ENCODE data around the gene MED13L. TPM values are rescaled to one million over a fixed set of nuclear protein-coding genes. Genes with fewer than 3 reads are reported as not detected.
"Not testable (repeated sequence)": the region's sequence is repeated elsewhere in the genome, so short reads cannot be mapped to it uniquely, and the experiment has no call there.

Gene MED13L
- total RNA-seq, 2 experiments from 2014 or later: 42.4 to 46.0 TPM

GRCh38 chr12:116236976-116237375 lies 40.5 kb downstream of the MED13L start:
- Mint-ChIP-seq H3K9me3 (no peaks in the 10 kb centered on the region), H3K4me1 (ENCODE audit: low read depth) (peaks cover 40% of the 10 kb centered on the region), H3K27ac (peak overlapping the region; percentile 76), H3K4me3 (no peak overlapping the region), H3K36me3 (ENCODE audit: low read depth) (no peaks in the 10 kb centered on the region), H3K27me3 (ENCODE audit: low read depth) (no peaks in the 10 kb centered on the region)
- intact Hi-C loops (cut with micrococcal nuclease): loop anchor here (1.0 kb wide), 4 partner anchors 96 to 239 kb away; no protein-coding TSS in a partner anchor
- no peak for DNase-seq
- CTCF ChIA-PET: interaction anchor here (0.7 to 3.9 kb wide), 11 partner anchors 11 to 472 kb away, joined by 3 to 24 read pairs (median 5); no protein-coding TSS in a partner anchor

GRCh38 chr12:116236148-116236731 lies 41.3 kb downstream of the MED13L start:
- peak; percentile 77 for DNase-seq
- Mint-ChIP-seq H3K9me3 (no peaks in the 10 kb centered on the region), H3K27me3 (ENCODE audit: low read depth) (no peaks in the 10 kb centered on the region), H3K36me3 (ENCODE audit: low read depth) (peaks cover 1% of the 10 kb centered on the region), H3K4me1 (ENCODE audit: low read depth) (peaks cover 37% of the 10 kb centered on the region), H3K27ac (peak overlapping the region; percentile 71), H3K4me3 (peak overlapping the region; percentile 4)
- intact Hi-C loops (cut with micrococcal nuclease): loop anchor here (1.0 kb wide), 4 partner anchors 95 to 238 kb away; no protein-coding TSS in a partner anchor
- CTCF ChIA-PET: interaction anchor here (0.7 to 3.9 kb wide), 27 partner anchors 9 to 473 kb away, joined by 3 to 24 read pairs (median 5); no protein-coding TSS in a partner anchor

GRCh38 chr12:116234148-116234547 lies 43.3 kb downstream of the MED13L start:
- H3K27me3 Mint-ChIP-seq (ENCODE audit: low read depth); intact Hi-C loops (cut with micrococcal nuclease); CTCF ChIA-PET; H3K27ac Mint-ChIP-seq; DNase-seq; H3K4me3 Mint-ChIP-seq; H3K9me3 Mint-ChIP-seq; H3K36me3 Mint-ChIP-seq (ENCODE audit: low read depth): not testable (repeated sequence)
- H3K4me1 Mint-ChIP-seq (ENCODE audit: low read depth): peaks cover 30% of the 10 kb centered on the region

- no peak for DNase-seq
- Mint-ChIP-seq H3K9me3 (no peaks in the 10 kb centered on the region), H3K36me3 (ENCODE audit: low read depth) (peaks cover 1% of the 10 kb centered on the region), H3K4me1 (ENCODE audit: low read depth) (peaks cover 30% of the 10 kb centered on the region), H3K27ac (no peak overlapping the region), H3K4me3 (no peak overlapping the region), H3K27me3 (ENCODE audit: low read depth) (no peaks in the 10 kb centered on the region)
- CTCF ChIA-PET: no interaction called here
- intact Hi-C loops (cut with micrococcal nuclease): no loop called here
These were observed 43.8 kb downstream of the MED13L start for GRCh38 chr12:116233669-116234068.

- intact Hi-C loops (cut with micrococcal nuclease): no loop called here
- DNase-seq: no peak
- CTCF ChIA-PET: interaction anchor here (0.7 to 0.9 kb wide), 2 partner anchors 230 to 460 kb away, joined by 3 read pairs; no protein-coding TSS in a partner anchor
- H3K4me1 Mint-ChIP-seq (ENCODE audit: low read depth): peaks cover 23% of the 10 kb centered on the region
- H3K27ac Mint-ChIP-seq: no peak overlapping the region
- H3K4me3 Mint-ChIP-seq: no peak overlapping the region
- no peaks in the 10 kb centered on the region for H3K27me3 Mint-ChIP-seq (ENCODE audit: low read depth)
- H3K9me3 Mint-ChIP-seq: no peaks in the 10 kb centered on the region
- peaks cover 12% of the 10 kb centered on the region for H3K36me3 Mint-ChIP-seq (ENCODE audit: low read depth)
These were observed 49.7 kb downstream of the MED13L start for GRCh38 chr12:116227811-116228210.

- Mint-ChIP-seq H3K27ac (no peak overlapping the region), H3K27me3 (ENCODE audit: low read depth) (no peaks in the 10 kb centered on the region), H3K4me3 (no peak overlapping the region), H3K4me1 (ENCODE audit: low read depth) (peaks cover 27% of the 10 kb centered on the region), H3K9me3 (no peaks in the 10 kb centered on the region), H3K36me3 (ENCODE audit: low read depth) (peaks cover 11% of the 10 kb centered on the region)
- intact Hi-C loops (cut with micrococcal nuclease): no loop called here
- CTCF ChIA-PET: no interaction called here
- DNase-seq: no peak
These were observed 51.5 kb downstream of the MED13L start for GRCh38 chr12:116226026-116226425.

- intact Hi-C loops (cut with micrococcal nuclease): no loop called here
- H3K4me1 Mint-ChIP-seq (ENCODE audit: low read depth): peaks cover 32% of the 10 kb centered on the region
- H3K9me3 Mint-ChIP-seq: no peaks in the 10 kb centered on the region
- CTCF ChIA-PET: no interaction called here
- H3K4me3 Mint-ChIP-seq: no peak overlapping the region
- no peaks in the 10 kb centered on the region for H3K27me3 Mint-ChIP-seq (ENCODE audit: low read depth)
- no peak overlapping the region for H3K27ac Mint-ChIP-seq
- DNase-seq: peak; percentile 84
- H3K36me3 Mint-ChIP-seq (ENCODE audit: low read depth): peaks cover 9% of the 10 kb centered on the region
These were observed 55.1 kb downstream of the MED13L start for GRCh38 chr12:116222358-116222757.

GRCh38 chr12:116220756-116221155 lies 56.7 kb downstream of the MED13L start:
- H3K9me3 Mint-ChIP-seq: no peaks in the 10 kb centered on the region

GRCh38 chr12:116217045-116217735 lies 60.3 kb downstream of the MED13L start:
- H3K27me3 Mint-ChIP-seq (ENCODE audit: low read depth): no peaks in the 10 kb centered on the region
- CTCF ChIA-PET: interaction anchor here (0.7 kb wide), 1 partner anchor 155 kb away, joined by 4 read pairs; no protein-coding TSS in a partner anchor
- H3K4me1 Mint-ChIP-seq (ENCODE audit: low read depth): peaks cover 56% of the 10 kb centered on the region

More at GRCh38 chr12:116220756-116221155, 56.7 kb downstream of the MED13L start:
- CTCF ChIA-PET: interaction anchor here (0.7 kb wide), 1 partner anchor 27 kb away, joined by 3 read pairs; no protein-coding TSS in a partner anchor
- intact Hi-C loops (cut with micrococcal nuclease): no loop called here
- H3K27me3 Mint-ChIP-seq (ENCODE audit: low read depth): no peaks in the 10 kb centered on the region
- H3K36me3 Mint-ChIP-seq (ENCODE audit: low read depth): peaks cover 6% of the 10 kb centered on the region
- no peak overlapping the region for H3K4me3 Mint-ChIP-seq
- no peak for DNase-seq
- no peak overlapping the region for H3K27ac Mint-ChIP-seq
- H3K4me1 Mint-ChIP-seq (ENCODE audit: low read depth): peaks cover 45% of the 10 kb centered on the region

GRCh38 chr12:116216022-116216756 lies 61.3 kb downstream of the MED13L start:
- Mint-ChIP-seq H3K9me3 (no peaks in the 10 kb centered on the region), H3K27me3 (ENCODE audit: low read depth) (no peaks in the 10 kb centered on the region), H3K27ac (no peak overlapping the region), H3K4me1 (ENCODE audit: low read depth) (peaks cover 58% of the 10 kb centered on the region), H3K36me3 (ENCODE audit: low read depth) (no peaks in the 10 kb centered on the region), H3K4me3 (no peak overlapping the region)
- DNase-seq: no peak
- intact Hi-C loops (cut with micrococcal nuclease): no loop called here
- CTCF ChIA-PET: no interaction called here

More at GRCh38 chr12:116217045-116217735, 60.3 kb downstream of the MED13L start:
- DNase-seq: no peak
- no peak overlapping the region for H3K4me3 Mint-ChIP-seq
- H3K36me3 Mint-ChIP-seq (ENCODE audit: low read depth): no peaks in the 10 kb centered on the region
- H3K27ac Mint-ChIP-seq: no peak overlapping the region
- H3K9me3 Mint-ChIP-seq: no peaks in the 10 kb centered on the region
- intact Hi-C loops (cut with micrococcal nuclease): no loop called here

GRCh38 chr12:116215023-116215422 lies 62.5 kb downstream of the MED13L start:
- intact Hi-C loops (cut with micrococcal nuclease): no loop called here
- peaks cover 68% of the 10 kb centered on the region for H3K4me1 Mint-ChIP-seq (ENCODE audit: low read depth)
- CTCF ChIA-PET: no interaction called here

GRCh38 chr12:116213885-116214527 lies 63.5 kb downstream of the MED13L start:
- Mint-ChIP-seq H3K36me3 (ENCODE audit: low read depth) (no peaks in the 10 kb centered on the region), H3K4me1 (ENCODE audit: low read depth) (peaks cover 76% of the 10 kb centered on the region), H3K9me3 (no peaks in the 10 kb centered on the region), H3K27ac (no peak overlapping the region), H3K4me3 (no peak overlapping the region), H3K27me3 (ENCODE audit: low read depth) (no peaks in the 10 kb centered on the region)
- CTCF ChIA-PET: no interaction called here
- DNase-seq: no peak
- intact Hi-C loops (cut with micrococcal nuclease): no loop called here

More at GRCh38 chr12:116215023-116215422, 62.5 kb downstream of the MED13L start:
- DNase-seq: no peak
- Mint-ChIP-seq H3K4me3 (no peak overlapping the region), H3K9me3 (no peaks in the 10 kb centered on the region), H3K36me3 (ENCODE audit: low read depth) (no peaks in the 10 kb centered on the region), H3K27ac (no peak overlapping the region), H3K27me3 (ENCODE audit: low read depth) (no peaks in the 10 kb centered on the region)
